Stimulated activated memory B cell treated with anti-CD40 and anti-IgM and Interleukin-4, amounts not matched to agents 10 μg/mL and 1 μg/mL and 100 μg/mL, for 72 hours (primary cell): ENCODE measurements around the gene SPATA46.

Experiments used
- ATAC-seq: fragments of 150-1000 bp; cut with Tn5 transposase; 2 replicates; pipeline ENCODE4 v1.10.0; 2021
- H3K27ac Mint-ChIP-seq: one replicate; pipeline ENCODE4 v1.8.0; 2022; ENCODE audit warnings: mild to moderate bottlenecking, mixed read lengths
- H3K27me3 Mint-ChIP-seq: one replicate; pipeline ENCODE4 v1.8.0; 2022; ENCODE audit warnings: mixed read lengths
- H3K36me3 Mint-ChIP-seq: one replicate; pipeline ENCODE4 v1.8.0; 2022; ENCODE audit warnings: mixed read lengths
- H3K4me1 Mint-ChIP-seq: one replicate; pipeline ENCODE4 v1.8.0; 2022; ENCODE audit warnings: mixed read lengths
- H3K4me3 Mint-ChIP-seq: one replicate; pipeline ENCODE4 v1.8.0; 2022; ENCODE audit warnings: mild to moderate bottlenecking, moderate library complexity, mixed read lengths
- H3K9me3 Mint-ChIP-seq: one replicate; pipeline ENCODE4 v1.8.0; 2022; ENCODE audit warnings: mixed read lengths

Gene SPATA46

DNA sequence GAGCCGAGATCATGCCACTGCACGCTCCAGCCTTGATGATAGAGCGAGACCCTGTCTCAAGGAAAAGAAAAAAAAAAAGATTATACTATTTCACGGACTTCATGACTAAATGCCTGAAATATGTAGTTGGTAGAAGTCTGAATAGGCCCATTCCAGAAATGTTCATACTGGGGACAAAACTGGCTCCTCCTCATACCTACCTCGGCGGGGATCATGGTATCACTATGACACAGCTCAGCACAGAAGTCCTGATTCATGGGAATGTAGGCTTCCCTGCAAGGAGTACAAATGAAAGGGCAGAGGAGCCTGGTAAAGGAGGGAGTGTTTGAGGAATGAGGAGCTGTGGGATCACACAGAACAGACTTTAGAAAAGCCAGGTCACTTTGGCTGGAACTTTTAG is 5.0 kb downstream of the SPATA46 start:
- Mint-ChIP-seq H3K27me3 (peaks cover 17% of the 10 kb centered on the region), H3K27ac (no peak overlapping the region), H3K36me3 (no peaks in the 10 kb centered on the region), H3K9me3 (no peaks in the 10 kb centered on the region), H3K4me1 (no peaks in the 10 kb centered on the region), H3K4me3 (no peak overlapping the region)
- no peak for ATAC-seq

GRCh38 chr1:162370721-162371120 is 5.9 kb downstream of the SPATA46 start:
- no peak overlapping the region for H3K27ac Mint-ChIP-seq
- H3K27me3 Mint-ChIP-seq, result peaks cover 19% of the 10 kb centered on the region
- ATAC-seq, result no peak
- H3K9me3 Mint-ChIP-seq, result no peaks in the 10 kb centered on the region
- H3K36me3 Mint-ChIP-seq, result no peaks in the 10 kb centered on the region
- no peak overlapping the region for H3K4me3 Mint-ChIP-seq
- no peaks in the 10 kb centered on the region for H3K4me1 Mint-ChIP-seq

DNA sequence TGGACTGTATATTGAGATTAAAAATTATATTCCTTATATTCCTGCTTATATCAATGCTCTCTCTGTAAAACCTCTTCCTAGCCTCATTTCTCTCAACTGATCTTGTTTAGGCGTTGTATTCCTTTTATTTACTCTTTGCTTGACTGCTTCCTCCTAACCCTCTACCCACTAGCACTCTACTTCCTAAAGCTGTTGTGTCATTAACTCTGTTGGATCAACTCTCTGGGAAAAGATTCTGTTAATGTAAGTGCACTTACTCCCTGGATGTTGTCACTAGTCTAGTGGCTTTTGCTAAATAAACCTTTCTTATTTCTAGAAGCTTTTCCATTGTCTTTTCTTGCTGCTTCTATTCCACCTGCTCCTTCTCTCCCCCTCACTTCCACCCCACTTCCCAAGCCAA is 6.5 kb downstream of the SPATA46 start:
- H3K9me3 Mint-ChIP-seq, result no peaks in the 10 kb centered on the region
- H3K4me1 Mint-ChIP-seq, result no peaks in the 10 kb centered on the region
- no peaks in the 10 kb centered on the region for H3K36me3 Mint-ChIP-seq
- no peak for ATAC-seq
- no peak overlapping the region for H3K27ac Mint-ChIP-seq
- peaks cover 24% of the 10 kb centered on the region for H3K27me3 Mint-ChIP-seq
- H3K4me3 Mint-ChIP-seq, result no peak overlapping the region

GRCh38 chr1:162369571-162369970 is 7.1 kb downstream of the SPATA46 start:
- H3K36me3 Mint-ChIP-seq, result no peaks in the 10 kb centered on the region
- H3K27me3 Mint-ChIP-seq, result peaks cover 30% of the 10 kb centered on the region
- H3K27ac Mint-ChIP-seq, result no peak overlapping the region
- no peaks in the 10 kb centered on the region for H3K4me1 Mint-ChIP-seq
- no peaks in the 10 kb centered on the region for H3K9me3 Mint-ChIP-seq
- no peak overlapping the region for H3K4me3 Mint-ChIP-seq
- ATAC-seq, result no peak

GRCh38 chr1:162368451-162368850 is 8.2 kb downstream of the SPATA46 start:
- H3K4me3 Mint-ChIP-seq, result no peak overlapping the region
- H3K27me3 Mint-ChIP-seq, result peaks cover 41% of the 10 kb centered on the region
- no peaks in the 10 kb centered on the region for H3K4me1 Mint-ChIP-seq
- no peak overlapping the region for H3K27ac Mint-ChIP-seq
- ATAC-seq, result no peak
- H3K36me3 Mint-ChIP-seq, result no peaks in the 10 kb centered on the region
- no peaks in the 10 kb centered on the region for H3K9me3 Mint-ChIP-seq

DNA sequence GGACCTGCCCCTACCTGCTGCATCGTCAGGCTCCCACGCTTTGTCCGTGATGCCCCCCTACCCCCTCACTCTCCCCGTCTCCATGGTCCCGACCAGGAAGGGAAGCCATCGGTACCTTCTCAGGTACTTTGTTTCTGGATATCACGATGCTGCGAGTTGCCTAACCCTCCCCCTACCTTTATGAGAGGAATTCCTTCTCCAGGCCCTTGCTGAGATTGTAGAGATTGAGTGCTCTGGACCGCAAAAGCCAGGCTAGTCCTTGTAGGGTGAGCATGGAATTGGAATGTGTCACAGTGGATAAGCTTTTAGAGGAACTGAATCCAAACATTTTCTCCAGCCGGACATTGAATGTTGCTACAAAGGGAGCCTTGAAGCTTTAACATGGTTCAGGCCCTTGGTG is 8.9 kb downstream of the SPATA46 start:
- H3K4me3 Mint-ChIP-seq, result no peak overlapping the region
- no peaks in the 10 kb centered on the region for H3K4me1 Mint-ChIP-seq
- no peak overlapping the region for H3K27ac Mint-ChIP-seq
- no peaks in the 10 kb centered on the region for H3K36me3 Mint-ChIP-seq
- no peaks in the 10 kb centered on the region for H3K9me3 Mint-ChIP-seq
- peaks cover 45% of the 10 kb centered on the region for H3K27me3 Mint-ChIP-seq
- ATAC-seq, result no peak

DNA sequence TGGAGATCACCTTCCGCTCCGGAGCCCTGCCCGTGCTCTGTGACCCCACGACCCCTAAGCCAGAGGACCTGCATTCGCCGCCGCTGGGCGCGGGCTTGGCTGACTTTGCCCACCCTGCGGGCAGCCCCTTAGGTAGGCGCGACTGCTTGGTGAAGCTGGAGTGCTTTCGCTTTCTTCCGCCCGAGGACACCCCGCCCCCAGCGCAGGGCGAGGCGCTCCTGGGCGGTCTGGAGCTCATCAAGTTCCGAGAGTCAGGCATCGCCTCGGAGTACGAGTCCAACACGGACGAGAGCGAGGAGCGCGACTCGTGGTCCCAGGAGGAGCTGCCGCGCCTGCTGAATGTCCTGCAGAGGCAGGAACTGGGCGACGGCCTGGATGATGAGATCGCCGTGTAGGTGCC is 9.6 kb downstream of the SPATA46 start:
- H3K4me1 Mint-ChIP-seq, result peaks cover 2% of the 10 kb centered on the region
- H3K27me3 Mint-ChIP-seq, result peaks cover 41% of the 10 kb centered on the region
- no peaks in the 10 kb centered on the region for H3K9me3 Mint-ChIP-seq
- ATAC-seq, result no peak
- H3K36me3 Mint-ChIP-seq, result no peaks in the 10 kb centered on the region
- no peak overlapping the region for H3K27ac Mint-ChIP-seq
- H3K4me3 Mint-ChIP-seq, result no peak overlapping the region

DNA sequence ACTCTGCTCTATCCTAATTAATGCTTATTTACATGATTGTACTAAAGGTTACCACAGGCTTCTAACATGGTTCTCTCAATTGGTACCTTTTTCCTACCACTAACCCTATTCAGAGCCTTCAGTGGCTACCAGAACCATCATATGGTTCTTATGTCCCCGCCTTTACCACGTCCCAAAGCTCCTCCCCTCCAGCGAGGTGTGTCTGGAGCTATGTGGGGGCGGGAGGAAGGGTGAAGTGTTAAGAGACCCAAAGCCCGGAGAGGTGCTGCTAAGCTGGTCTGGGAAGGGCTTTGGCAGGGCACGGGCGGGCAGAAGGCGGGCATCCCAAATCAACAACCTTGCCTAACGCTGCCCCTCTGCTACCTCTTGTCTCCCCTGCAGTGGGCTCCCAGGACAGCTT is 10.0 kb downstream of the SPATA46 start:
- H3K27ac Mint-ChIP-seq, result no peak overlapping the region
- no peaks in the 10 kb centered on the region for H3K36me3 Mint-ChIP-seq
- H3K27me3 Mint-ChIP-seq, result peaks cover 41% of the 10 kb centered on the region
- ATAC-seq, result no peak
- H3K4me3 Mint-ChIP-seq, result no peak overlapping the region
- peaks cover 6% of the 10 kb centered on the region for H3K4me1 Mint-ChIP-seq
- H3K9me3 Mint-ChIP-seq, result no peaks in the 10 kb centered on the region

GRCh38 chr1:162366149-162366548 is 10.5 kb downstream of the SPATA46 start:
- no peak overlapping the region for H3K4me3 Mint-ChIP-seq
- ATAC-seq, result no peak
- H3K27ac Mint-ChIP-seq, result no peak overlapping the region
- H3K4me1 Mint-ChIP-seq, result peaks cover 8% of the 10 kb centered on the region
- H3K27me3 Mint-ChIP-seq, result peaks cover 41% of the 10 kb centered on the region
- H3K36me3 Mint-ChIP-seq, result no peaks in the 10 kb centered on the region
- H3K9me3 Mint-ChIP-seq, result no peaks in the 10 kb centered on the region

GRCh38 chr1:162365284-162366020 is 11.2 kb downstream of the SPATA46 start:
- Mint-ChIP-seq H3K27me3 (peaks cover 41% of the 10 kb centered on the region), H3K4me1 (peaks cover 8% of the 10 kb centered on the region), H3K9me3 (no peaks in the 10 kb centered on the region), H3K36me3 (no peaks in the 10 kb centered on the region), H3K4me3 (no peak overlapping the region), H3K27ac (no peak overlapping the region)
- no peak for ATAC-seq

DNA sequence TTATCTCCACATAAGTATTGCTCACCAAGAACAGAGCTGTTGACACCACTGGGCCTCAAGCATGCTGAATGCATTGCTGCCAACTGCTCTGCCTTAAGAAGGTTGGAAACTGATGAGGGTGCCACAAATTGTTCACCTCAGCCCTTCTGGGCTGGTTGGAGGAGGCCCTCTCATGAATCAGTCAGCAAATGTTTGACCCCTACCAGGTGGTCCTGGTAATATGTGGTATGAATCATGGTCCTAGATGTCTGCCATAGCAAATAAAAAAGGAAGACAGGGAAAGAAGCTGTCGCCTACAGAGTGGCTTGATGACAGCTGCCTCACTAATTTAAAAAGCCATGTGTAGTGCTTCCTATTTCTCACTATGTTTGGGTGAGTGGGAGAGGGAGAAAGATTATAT is 12.2 kb downstream of the SPATA46 start:
- Mint-ChIP-seq H3K36me3 (no peaks in the 10 kb centered on the region), H3K9me3 (no peaks in the 10 kb centered on the region), H3K4me3 (no peak overlapping the region), H3K27ac (no peak overlapping the region), H3K4me1 (peaks cover 8% of the 10 kb centered on the region), H3K27me3 (peaks cover 41% of the 10 kb centered on the region)
- ATAC-seq, result no peak

GRCh38 chr1:162363823-162364222 is 12.8 kb downstream of the SPATA46 start:
- Mint-ChIP-seq H3K4me3 (no peak overlapping the region), H3K36me3 (no peaks in the 10 kb centered on the region), H3K27me3 (peaks cover 41% of the 10 kb centered on the region), H3K4me1 (peaks cover 8% of the 10 kb centered on the region), H3K9me3 (no peaks in the 10 kb centered on the region), H3K27ac (no peak overlapping the region)
- ATAC-seq, result no peak

DNA sequence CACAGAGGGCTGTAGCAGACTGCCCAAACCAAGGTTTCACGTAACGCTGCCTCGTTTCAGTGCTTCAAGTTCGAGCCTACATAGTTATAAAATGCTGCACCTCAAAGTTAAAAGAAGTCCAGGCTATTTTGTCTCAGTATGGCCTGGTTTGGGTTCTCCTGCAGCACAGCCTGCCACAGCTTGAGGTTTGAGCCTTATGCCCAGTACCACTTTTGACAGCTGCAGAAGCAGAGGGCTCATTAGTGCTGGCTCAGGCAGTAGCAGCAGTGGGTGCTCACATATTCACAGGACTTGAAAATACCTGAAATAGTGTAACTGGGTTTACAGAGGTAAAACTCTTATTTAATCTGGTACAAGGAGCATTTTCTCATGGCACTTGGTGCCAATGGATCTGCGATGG is 15.3 kb downstream of the SPATA46 start:
- Mint-ChIP-seq H3K9me3 (no peaks in the 10 kb centered on the region), H3K4me3 (no peak overlapping the region), H3K27ac (no peak overlapping the region), H3K27me3 (peaks cover 47% of the 10 kb centered on the region), H3K4me1 (peaks cover 8% of the 10 kb centered on the region), H3K36me3 (no peaks in the 10 kb centered on the region)
- ATAC-seq, result no peak

GRCh38 chr1:162360874-162361260 is 15.8 kb downstream of the SPATA46 start:
- no peak overlapping the region for H3K27ac Mint-ChIP-seq
- no peaks in the 10 kb centered on the region for H3K9me3 Mint-ChIP-seq
- H3K4me3 Mint-ChIP-seq, result no peak overlapping the region
- no peak for ATAC-seq
- H3K4me1 Mint-ChIP-seq, result peaks cover 8% of the 10 kb centered on the region
- H3K27me3 Mint-ChIP-seq, result peaks cover 52% of the 10 kb centered on the region
- H3K36me3 Mint-ChIP-seq, result no peaks in the 10 kb centered on the region

- Mint-ChIP-seq H3K4me3 (no peak overlapping the region), H3K4me1 (peaks cover 8% of the 10 kb centered on the region), H3K36me3 (no peaks in the 10 kb centered on the region), H3K27ac (no peak overlapping the region), H3K9me3 (no peaks in the 10 kb centered on the region), H3K27me3 (peaks cover 49% of the 10 kb centered on the region)
- no peak for ATAC-seq
These were observed 16.3 kb downstream of the SPATA46 start for GRCh38 chr1:162360237-162360873.

- Mint-ChIP-seq H3K27ac (no peak overlapping the region), H3K27me3 (peaks cover 49% of the 10 kb centered on the region), H3K36me3 (no peaks in the 10 kb centered on the region), H3K9me3 (no peaks in the 10 kb centered on the region), H3K4me1 (peaks cover 8% of the 10 kb centered on the region), H3K4me3 (no peak overlapping the region)
- ATAC-seq, result no peak
These were observed 17.0 kb downstream of the SPATA46 start for GRCh38 chr1:162359523-162360236.
